Measurements from ENCODE around the gene SMAGP.

The SMAGP gene

DNA sequence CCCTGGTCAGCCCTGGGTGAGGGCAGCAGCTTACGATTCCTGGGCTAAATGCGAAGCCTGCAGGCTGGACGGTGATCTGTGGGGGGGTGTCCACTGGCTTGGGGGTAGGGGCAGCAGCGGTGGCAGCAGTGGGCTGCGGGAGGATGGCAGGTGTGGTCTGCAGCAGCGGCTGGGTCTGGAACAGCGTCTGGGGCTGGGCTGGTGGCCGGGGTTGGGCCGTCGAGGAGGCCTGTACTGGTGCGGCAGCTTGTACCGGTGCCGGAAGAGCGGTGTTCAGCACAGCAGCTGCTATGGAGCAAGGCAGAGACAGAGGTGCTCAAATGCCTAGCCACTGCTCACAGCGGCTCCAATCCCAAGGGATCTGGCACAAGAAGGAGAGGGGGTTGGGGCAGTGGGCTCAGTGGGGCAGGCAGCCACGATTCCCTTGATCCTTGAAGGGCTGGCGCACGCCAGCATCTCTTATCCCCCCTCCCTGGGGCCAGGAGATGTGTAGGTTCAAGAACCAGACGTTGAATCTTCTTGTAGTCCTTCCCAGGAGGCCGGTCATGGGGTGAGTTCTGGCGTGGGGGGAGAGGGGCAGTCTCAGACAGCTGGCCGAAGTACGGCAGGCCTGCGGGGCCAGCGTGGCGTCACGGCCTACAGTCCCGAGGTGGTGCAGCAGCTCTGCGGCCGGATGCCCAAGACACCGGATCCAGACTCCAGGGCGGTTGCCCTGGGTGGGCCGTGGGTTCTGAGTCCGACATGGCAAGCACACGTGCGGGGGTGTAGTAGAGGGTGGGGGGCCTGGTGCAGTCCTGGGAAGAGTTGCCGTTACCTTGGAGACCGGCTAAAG lies 72.3 kb downstream of the SMAGP start:
- no peak for DNase-seq (ENCODE audit: low read depth, low spot score)

DNA sequence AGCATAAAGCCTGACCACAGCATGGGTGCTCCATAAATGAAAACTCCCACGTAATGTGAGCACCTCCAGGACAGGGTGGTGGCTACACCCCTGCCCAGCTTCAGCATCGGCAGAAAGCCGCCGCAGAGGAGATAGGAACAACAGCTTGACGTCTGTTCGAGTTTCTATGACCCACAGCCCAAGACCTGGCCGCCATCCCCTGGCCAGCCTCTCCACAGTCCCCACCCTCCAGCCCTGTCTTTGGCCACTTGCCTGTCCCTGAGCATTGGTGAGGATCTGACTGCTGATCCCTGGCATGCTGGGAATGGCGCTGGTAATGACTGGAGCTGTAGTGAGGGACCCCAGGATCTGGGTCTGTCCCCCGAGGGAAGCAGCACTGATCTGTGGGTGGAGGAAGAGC lies 73.7 kb downstream of the SMAGP start:
- no peak for DNase-seq (ENCODE audit: low read depth, low spot score)

DNA sequence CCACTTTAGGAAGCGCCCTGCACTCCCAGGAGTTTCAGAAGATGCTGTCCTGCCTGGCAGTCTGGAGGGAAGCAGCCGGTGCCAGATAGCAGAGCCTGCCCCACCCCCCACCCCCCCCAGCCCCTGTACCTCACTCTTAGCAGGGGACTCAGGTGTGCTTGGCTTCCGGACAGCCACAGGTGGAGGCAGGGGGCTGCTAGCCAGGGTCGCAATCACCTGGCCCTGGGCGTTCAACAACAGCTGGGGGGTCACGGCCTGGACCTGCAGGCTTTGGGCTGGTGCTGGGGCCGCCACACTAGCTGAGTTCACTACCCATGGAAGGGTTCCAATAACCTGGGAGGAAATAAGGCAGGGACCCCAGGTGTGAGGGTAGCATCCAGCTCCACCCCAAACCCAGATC lies 74.4 kb downstream of the SMAGP start:
- no peak for DNase-seq (ENCODE audit: low read depth, low spot score)
